ENCODE measurements around the gene PDE4D. TPM values are rescaled to one million over a fixed set of nuclear protein-coding genes. Genes with fewer than 3 reads are reported as not detected.

The PDE4D gene
- total RNA-seq, 1 donor from 2014 or later: 34.5 TPM

DNA sequence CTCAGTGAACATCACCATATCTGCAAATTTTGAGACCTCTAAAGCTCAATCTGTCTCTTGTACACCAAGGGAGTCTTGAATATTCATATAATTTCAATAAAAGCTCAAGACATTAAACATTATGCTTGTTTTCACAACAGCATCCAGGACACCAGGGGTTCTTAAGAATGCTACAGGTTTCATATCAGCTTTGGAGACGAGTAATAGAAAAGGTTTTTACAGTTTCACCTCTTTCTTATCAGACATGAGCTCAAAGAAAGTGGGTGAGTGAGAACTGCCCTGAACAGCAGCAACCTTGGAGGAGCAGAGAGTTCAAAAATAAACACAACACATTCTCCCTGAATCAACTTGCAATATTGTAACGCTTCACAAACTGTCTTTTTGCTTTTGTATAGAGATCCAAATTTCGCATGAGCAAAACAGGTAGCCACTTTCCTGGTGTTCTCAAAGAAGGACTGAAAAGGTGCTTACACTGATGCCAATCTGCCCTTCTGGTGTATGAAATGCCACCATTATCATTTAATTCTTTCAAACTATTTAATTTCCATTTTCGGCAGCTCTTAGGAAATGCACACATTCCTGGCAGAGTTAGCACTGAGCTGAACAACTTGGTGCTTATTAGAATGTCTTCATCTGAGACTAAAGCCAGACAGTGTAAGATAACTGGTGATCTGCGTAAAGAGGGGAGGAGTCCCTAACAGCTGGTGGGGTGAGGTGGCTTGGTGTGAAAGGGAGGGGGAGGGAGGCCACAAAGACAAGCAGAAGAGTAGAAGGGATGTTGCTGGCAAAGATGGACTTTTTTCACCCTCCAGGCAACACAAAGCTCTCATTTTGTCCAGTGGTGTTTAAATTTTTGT, 535.3 kb downstream of the PDE4D start:
- peak overlapping the region; percentile 86 for H3K27ac ChIP-seq (replicated peaks)
- H3K36me3 ChIP-seq: no peaks in the 10 kb centered on the region
- TF ChIP-seq, protein P1, sequence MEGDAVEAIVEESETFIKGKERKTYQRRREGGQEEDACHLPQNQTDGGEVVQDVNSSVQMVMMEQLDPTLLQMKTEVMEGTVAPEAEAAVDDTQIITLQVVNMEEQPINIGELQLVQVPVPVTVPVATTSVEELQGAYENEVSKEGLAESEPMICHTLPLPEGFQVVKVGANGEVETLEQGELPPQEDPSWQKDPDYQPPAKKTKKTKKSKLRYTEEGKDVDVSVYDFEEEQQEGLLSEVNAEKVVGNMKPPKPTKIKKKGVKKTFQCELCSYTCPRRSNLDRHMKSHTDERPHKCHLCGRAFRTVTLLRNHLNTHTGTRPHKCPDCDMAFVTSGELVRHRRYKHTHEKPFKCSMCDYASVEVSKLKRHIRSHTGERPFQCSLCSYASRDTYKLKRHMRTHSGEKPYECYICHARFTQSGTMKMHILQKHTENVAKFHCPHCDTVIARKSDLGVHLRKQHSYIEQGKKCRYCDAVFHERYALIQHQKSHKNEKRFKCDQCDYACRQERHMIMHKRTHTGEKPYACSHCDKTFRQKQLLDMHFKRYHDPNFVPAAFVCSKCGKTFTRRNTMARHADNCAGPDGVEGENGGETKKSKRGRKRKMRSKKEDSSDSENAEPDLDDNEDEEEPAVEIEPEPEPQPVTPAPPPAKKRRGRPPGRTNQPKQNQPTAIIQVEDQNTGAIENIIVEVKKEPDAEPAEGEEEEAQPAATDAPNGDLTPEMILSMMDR (IDR thresholded peaks at IDR 0.05; ENCODE audit: borderline replicate concordance): no peak
- H3K4me1 ChIP-seq: peaks cover 40% of the 10 kb centered on the region
- intact Hi-C loops (cut with micrococcal nuclease): no loop called here
- H3K27me3 ChIP-seq (ENCODE audit: low read depth): no peaks in the 10 kb centered on the region
- H3K4me3 ChIP-seq: peak overlapping the region; percentile 66
- H3K9me3 ChIP-seq (replicated peaks): no peaks in the 10 kb centered on the region
- DNase-seq: peak; percentile 24

GRCh38 chr5:59357381-59357977, 536.0 kb downstream of the PDE4D start:
- H3K27me3 ChIP-seq (ENCODE audit: low read depth): no peaks in the 10 kb centered on the region
- peaks cover 47% of the 10 kb centered on the region for H3K4me1 ChIP-seq
- peak overlapping the region; percentile 86 for H3K27ac ChIP-seq (replicated peaks)
- TF ChIP-seq, protein P1 (IDR thresholded peaks at IDR 0.05; ENCODE audit: borderline replicate concordance): no peak
- peak; percentile 19 for DNase-seq
- intact Hi-C loops (cut with micrococcal nuclease): no loop called here
- H3K4me3 ChIP-seq: peak overlapping the region; percentile 66
- H3K9me3 ChIP-seq (replicated peaks): no peaks in the 10 kb centered on the region
- no peaks in the 10 kb centered on the region for H3K36me3 ChIP-seq

- Histone ChIP-seq H3K36me3 (no peaks in the 10 kb centered on the region), H3K9me3 (replicated peaks) (no peaks in the 10 kb centered on the region), H3K27me3 (ENCODE audit: low read depth) (no peaks in the 10 kb centered on the region), H3K4me3 (peak overlapping the region; percentile 66), H3K27ac (replicated peaks) (peak overlapping the region; percentile 86), H3K4me1 (peaks cover 53% of the 10 kb centered on the region)
- peak; percentile 66 for DNase-seq
- intact Hi-C loops (cut with micrococcal nuclease): no loop called here
- TF ChIP-seq, protein P1 (IDR thresholded peaks at IDR 0.05; ENCODE audit: borderline replicate concordance): no peak
These were observed 536.6 kb downstream of the PDE4D start for GRCh38 chr5:59356813-59357380.

DNA sequence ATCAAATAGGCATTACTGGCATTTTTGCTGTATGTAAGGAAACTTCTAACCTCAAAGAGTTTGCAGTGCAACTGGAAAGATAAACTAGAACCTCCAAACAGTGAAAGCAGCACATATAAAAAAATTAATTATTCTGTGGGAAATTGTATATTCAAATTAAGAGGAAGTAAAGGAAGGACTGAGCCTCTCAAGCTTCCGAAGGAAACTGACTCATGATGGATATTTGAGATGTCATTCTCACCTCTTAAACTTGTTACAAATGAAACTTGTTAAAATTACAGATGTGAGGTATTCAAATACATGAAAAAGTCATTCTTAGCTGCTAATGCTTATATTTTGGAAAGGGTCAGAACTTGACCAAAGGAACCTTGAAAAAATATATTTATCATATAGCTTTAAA, 538.7 kb downstream of the PDE4D start:
- TF ChIP-seq, protein P1 (IDR thresholded peaks at IDR 0.05; ENCODE audit: borderline replicate concordance): no peak
- H3K4me3 ChIP-seq: peak overlapping the region; percentile 66
- H3K27me3 ChIP-seq (ENCODE audit: low read depth): no peaks in the 10 kb centered on the region
- no peak for DNase-seq
- intact Hi-C loops (cut with micrococcal nuclease): no loop called here
- no peaks in the 10 kb centered on the region for H3K36me3 ChIP-seq
- H3K4me1 ChIP-seq: peaks cover 68% of the 10 kb centered on the region
- no peaks in the 10 kb centered on the region for H3K9me3 ChIP-seq (replicated peaks)
- H3K27ac ChIP-seq (replicated peaks): peak overlapping the region; percentile 86

GRCh38 chr5:59354274-59354673, 539.3 kb downstream of the PDE4D start:
- H3K9me3 ChIP-seq (replicated peaks): no peaks in the 10 kb centered on the region
- H3K27ac ChIP-seq (replicated peaks): peak overlapping the region; percentile 47
- peaks cover 67% of the 10 kb centered on the region for H3K4me1 ChIP-seq
- TF ChIP-seq, protein P1 (IDR thresholded peaks at IDR 0.05; ENCODE audit: borderline replicate concordance): no peak
- DNase-seq: no peak
- no peaks in the 10 kb centered on the region for H3K36me3 ChIP-seq
- peak overlapping the region; percentile 66 for H3K4me3 ChIP-seq
- H3K27me3 ChIP-seq (ENCODE audit: low read depth): no peaks in the 10 kb centered on the region
- intact Hi-C loops (cut with micrococcal nuclease): no loop called here

Measured in left ventricle myocardium inferior (tissue), 1 donor.